ENCODE results near the gene APOA5.
A peak's percentile ranks its signal among the peaks of the same experiment; 100 is the strongest.

DNA sequence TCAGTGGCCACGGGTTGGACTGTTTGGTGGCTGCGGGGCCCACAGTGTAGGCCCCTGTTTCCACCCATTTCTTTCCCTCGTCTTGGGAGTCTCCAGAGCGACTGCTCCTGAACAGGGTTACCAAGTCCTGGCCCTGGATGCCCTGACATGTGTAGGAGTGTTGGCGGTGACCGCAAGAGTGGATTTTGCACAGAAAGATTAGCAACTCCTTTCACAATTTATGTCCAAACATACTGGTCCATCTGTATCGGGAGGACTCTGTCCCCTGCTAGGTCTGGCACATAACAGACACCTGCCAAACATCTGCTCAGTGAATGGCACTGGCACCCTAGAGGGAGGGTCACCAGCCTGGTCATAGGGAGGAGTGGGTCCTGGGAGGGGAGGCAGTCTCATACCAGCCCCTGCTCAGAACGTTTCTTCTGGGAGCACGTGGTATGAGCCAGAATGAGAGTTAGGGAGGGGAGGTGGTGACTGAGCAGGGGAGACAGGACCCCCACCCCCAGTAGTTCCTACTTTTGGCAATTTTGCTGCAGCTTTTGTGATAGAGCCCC lies 49.1 kb upstream of the APOA5 start:
- TF ChIP-seq, protein P1, sequence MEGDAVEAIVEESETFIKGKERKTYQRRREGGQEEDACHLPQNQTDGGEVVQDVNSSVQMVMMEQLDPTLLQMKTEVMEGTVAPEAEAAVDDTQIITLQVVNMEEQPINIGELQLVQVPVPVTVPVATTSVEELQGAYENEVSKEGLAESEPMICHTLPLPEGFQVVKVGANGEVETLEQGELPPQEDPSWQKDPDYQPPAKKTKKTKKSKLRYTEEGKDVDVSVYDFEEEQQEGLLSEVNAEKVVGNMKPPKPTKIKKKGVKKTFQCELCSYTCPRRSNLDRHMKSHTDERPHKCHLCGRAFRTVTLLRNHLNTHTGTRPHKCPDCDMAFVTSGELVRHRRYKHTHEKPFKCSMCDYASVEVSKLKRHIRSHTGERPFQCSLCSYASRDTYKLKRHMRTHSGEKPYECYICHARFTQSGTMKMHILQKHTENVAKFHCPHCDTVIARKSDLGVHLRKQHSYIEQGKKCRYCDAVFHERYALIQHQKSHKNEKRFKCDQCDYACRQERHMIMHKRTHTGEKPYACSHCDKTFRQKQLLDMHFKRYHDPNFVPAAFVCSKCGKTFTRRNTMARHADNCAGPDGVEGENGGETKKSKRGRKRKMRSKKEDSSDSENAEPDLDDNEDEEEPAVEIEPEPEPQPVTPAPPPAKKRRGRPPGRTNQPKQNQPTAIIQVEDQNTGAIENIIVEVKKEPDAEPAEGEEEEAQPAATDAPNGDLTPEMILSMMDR (IDR thresholded peaks at IDR 0.05; ENCODE audit: low read depth, low read length): no peak
- no peak for TF ChIP-seq POLR2A (IDR thresholded peaks at IDR 0.05; ENCODE audit: extremely low read depth, insufficient read length)
- TF ChIP-seq, protein P2, sequence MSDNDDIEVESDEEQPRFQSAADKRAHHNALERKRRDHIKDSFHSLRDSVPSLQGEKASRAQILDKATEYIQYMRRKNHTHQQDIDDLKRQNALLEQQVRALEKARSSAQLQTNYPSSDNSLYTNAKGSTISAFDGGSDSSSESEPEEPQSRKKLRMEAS (IDR thresholded peaks at IDR 0.05; ENCODE audit: low read depth, low read length): peak; percentile 80

Data from NB4 (cell line).